Stimulated activated CD4-positive, alpha-beta T cell treated with anti-CD3 and anti-CD28 coated beads, Interleukin-2, amount 100 ng/mL, for 24 hours (primary cell): ENCODE measurements around the gene TMEM225B.
"Not testable (repeated sequence)": the region's sequence is repeated elsewhere in the genome, so short reads cannot be mapped to it uniquely, and the experiment has no call there.

Experiments used
- DNase-seq, 2 donors: peaks; one replicate each; pipeline ENCODE4 v3.0.0-alpha.2; 2020

The TMEM225B gene

DNA sequence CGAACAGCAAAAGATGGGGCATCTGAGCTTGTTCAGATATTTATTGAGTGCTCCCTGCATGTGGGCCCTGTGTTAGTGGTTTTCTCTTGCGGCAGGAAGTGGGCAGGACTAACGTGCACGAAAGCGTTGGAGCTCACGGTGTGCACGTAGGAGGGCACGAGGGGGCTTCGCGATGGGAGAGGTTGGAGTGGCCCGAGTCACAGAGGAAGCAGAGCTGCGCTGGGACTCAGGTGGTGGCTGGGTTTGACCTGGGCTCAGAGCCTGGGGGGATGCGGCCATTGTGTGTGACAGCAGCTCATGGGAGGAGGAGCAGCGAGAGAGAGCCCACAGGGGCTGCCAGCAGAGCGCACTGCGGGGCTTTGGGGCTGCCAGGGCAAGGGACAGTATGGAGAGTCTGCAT, 26.4 kb downstream of the TMEM225B start:
- peak; percentile 60 to 73 for DNase-seq

DNA sequence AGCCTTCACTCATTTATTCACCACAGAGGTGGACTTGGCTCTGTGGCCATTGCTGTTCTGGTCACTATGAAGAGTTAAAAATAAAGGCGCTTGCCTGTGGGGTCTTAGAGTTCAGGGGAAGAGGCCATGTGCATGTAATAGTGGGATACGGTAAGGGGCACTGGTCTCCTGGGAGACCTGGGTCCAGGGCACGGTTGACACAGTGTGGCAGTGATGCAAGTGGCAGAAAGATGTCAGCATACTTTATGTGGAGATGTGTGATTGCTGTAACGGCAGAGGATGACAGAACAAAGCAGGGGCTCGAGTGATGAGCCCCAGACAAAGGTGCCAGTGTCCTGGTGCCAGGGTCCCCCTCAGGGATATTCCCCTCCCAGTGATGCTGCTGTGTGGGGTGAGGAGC, 27.3 kb downstream of the TMEM225B start:
- DNase-seq, result no peak

DNA sequence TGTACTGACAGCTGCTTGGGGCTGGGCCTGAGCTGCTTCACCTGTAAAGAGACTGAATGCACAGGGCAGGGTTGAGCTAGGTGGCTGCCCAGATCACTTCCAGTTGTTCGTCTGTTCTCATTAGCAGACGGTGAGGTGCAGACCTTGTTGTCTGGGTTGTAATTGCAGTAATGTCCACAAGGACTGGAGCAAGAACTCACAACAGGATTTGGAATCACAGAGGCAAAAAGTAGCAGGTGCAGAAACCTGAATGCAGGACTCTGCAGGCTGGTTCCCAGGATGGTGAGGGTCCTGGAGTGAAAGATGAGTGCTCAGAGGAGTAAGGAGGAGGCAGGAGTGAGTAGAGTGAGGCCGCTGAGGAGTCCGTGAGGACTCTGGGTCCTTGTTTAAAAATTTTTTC, 27.9 kb downstream of the TMEM225B start:
- DNase-seq, result no peak

DNA sequence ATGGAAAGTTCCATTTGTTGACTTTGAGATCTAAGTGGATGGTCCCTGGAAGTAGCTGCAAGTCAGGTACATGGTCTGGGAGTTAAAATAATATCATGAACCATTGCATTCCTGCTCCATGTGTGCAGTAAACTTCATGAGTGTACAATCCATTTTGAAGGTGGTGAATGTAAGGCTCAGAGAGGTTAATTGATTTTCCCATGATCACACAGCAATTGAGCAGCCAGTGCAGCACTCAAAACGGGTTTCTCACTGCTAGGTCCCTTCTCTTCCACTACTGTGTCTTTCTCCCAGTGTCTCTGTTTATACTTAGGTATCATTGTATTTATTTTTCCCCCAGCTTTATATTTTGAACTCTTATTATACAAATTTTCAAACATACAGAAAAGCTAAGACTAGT, 28.6 kb downstream of the TMEM225B start:
- DNase-seq, result no peak

- DNase-seq, result no peak
Measured at GRCh38 chr7:99627513-99627912, 29.4 kb downstream of the TMEM225B start.

DNA sequence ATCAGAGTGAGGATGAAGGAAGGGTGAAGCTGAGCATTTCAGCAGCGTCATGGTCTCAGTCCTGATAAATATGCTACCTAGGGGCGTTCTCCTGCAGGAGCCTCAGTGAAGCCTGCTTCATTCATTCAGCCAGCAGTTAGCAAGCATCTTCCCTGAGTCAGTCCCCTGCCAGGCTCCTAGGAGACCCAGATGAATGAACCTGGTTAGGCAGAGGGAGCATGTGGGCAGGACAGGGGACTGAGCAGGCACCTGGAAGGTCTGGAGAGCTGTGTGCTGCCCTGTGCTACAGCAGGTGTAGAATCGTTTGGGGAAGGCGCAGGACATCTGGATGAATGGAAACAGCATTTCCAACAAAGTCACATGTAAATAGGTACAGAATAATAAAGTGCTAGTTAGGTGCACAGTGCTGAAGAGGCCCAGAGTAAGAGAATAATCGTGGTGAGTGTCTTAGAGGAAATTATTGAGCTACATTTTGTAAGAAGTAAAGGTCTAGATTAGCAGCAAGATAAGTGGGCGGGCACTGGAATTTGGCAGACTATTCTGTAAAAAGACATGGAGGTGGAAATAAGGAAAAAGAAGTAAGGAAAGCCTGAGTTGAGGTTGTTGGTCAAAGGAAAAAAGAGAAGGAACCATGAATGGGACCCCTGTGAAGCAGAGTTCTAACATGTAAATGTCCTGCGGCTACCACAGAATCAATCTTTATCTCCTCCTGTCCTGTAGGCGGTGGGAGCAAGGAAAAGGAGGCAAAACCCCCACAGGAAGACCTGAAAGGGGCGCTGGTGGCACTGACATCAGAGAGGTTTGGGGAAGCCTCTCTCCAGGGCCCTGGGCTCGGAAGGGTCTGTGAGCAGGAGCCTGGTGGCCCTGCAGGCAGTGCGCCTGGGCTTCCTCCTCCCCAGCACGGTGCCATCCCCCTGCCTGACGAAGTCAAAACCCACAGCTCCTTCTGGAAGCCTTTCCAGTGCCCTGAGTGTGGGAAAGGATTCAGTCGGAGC, 30.7 kb downstream of the TMEM225B start:
- no peak for DNase-seq

DNA sequence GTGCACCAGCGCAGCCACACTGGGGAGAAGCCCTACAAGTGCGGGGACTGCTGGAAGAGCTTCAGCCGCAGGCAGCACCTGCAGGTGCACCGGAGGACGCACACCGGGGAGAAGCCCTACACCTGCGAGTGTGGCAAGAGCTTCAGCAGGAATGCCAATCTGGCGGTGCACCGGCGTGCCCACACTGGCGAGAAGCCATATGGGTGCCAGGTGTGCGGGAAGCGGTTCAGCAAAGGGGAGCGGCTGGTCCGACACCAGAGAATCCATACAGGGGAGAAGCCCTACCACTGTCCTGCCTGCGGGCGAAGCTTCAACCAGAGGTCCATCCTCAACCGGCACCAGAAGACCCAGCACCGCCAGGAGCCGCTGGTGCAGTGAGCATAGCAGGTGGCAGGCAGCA, 31.6 kb downstream of the TMEM225B start:
- no peak for DNase-seq

DNA sequence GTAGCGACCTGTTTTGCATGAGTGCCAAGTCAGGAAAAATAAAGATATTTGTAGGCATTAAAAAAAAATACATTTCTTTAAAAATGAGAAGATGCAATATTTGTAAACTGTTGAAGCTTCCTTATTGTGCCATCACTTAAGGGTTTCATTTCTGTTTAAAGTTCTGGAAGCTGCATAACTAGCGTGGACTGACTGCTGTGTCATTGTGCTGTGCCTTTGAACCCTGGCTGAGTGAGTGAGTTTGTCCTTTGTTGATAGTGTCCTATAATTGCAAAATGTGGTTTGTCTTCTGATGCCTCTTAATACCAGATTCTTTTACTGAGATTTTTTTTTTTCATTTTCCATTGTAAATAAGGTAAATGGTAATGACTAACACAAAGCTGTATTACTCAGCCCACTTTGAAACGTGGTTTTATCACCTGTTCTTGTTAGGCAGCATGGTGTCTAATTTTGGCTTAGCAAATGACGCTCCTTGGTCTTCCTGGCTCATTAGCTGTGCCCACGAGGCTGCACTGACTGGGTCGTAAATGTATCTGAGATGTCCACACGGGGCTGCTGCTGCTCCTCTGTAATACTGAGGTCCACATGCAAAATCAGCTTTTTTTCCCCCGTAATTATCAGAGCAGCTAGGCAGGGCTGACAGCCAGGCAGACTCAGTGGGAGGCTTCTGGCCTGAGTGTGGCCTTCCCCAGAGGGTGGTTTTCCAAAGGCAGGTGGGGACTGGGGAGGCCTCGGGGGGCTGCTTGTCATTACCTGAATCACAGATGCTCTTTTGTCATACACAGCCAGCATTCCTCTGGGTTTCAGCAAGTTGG, 33.4 kb downstream of the TMEM225B start:
- DNase-seq, result peak; percentile 46 to 47

GRCh38 chr7:99637414-99637813, 39.3 kb downstream of the TMEM225B start:
- not testable (repeated sequence) for DNase-seq

GRCh38 chr7:99638731-99639130, 40.7 kb downstream of the TMEM225B start:
- DNase-seq, result no peak

DNA sequence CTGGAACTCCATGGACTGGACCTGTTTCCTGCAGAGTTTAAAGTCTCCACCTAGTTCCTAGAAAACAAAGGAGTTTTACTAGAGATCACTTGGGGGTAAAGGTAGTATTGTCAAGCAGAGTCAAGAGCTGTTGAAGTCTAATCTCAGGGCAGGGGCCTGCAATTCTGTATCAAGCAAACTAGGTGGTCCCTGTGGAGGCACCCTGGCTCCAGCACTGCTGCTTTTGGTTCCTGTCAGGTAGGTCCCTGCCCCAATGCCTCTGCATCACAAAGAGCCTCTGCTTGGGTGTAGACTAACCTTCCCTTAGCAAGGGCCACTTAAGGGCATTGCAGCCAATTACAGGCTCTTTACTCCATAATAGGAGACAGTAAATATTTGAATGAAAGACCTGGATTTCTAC, 41.2 kb downstream of the TMEM225B start:
- no peak for DNase-seq

DNA sequence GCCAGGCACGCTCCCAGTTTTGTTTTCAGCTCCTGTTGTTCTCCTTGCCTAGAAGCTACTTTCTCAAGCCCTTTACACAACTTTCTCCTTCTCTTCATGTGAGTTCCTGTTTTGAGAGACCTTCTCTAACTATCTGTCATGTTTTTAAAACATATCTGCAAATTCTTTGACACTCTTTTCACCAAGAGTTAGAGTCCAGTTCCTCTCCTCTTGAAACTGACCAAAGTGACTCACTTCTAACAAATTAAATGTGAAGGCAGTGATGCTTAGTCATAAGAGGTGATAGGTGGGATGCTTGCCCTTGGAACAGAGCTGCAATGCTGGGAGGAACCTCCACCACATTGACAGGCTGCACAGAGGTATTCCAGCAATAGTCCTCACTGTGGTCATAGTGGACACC, 44.0 kb downstream of the TMEM225B start:
- no peak for DNase-seq

GRCh38 chr7:99643464-99643863, 45.4 kb downstream of the TMEM225B start:
- no peak for DNase-seq

DNA sequence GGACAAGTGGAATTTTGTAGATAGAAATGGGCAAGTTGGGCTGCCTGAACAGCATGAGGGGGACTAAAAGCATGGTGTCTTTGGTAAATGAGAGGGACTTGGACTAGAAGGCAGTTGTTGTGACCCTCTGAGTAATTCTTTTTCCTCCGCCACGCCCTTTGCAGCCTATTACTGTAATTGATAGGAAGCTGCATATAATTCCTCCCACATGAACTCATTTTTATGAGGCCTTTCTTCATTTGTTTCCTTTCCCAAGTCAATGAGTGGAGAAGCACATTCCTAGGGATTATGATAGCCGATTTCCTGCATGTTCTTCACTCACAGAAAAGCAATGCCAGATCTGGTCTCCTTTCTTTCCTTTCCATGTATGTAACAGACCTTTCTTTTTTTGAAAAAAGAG, 46.4 kb downstream of the TMEM225B start:
- no peak for DNase-seq

DNA sequence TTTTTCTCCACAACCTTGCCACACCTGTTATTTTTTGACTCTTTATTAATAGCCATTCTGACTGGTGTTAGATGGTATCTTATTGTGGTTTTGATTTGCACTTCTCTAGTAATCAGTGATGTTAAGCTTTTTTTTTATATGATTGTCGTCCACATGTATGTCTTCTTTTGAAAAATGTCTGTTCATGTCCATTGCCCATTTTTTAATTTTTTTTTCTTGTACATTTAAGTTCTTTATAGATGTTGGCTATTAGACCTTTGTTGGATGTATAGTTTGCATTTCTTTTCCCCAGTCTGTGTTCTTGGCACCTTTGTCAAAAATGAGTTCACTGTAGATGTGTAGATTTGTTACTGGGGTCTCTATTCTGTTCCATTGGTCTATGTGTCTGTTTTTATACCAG, 47.5 kb downstream of the TMEM225B start:
- DNase-seq, result no peak

GRCh38 chr7:99648843-99649242, 50.8 kb downstream of the TMEM225B start:
- no peak for DNase-seq

- no peak for DNase-seq
Measured at GRCh38 chr7:99651290-99651689, 53.2 kb downstream of the TMEM225B start.

DNA sequence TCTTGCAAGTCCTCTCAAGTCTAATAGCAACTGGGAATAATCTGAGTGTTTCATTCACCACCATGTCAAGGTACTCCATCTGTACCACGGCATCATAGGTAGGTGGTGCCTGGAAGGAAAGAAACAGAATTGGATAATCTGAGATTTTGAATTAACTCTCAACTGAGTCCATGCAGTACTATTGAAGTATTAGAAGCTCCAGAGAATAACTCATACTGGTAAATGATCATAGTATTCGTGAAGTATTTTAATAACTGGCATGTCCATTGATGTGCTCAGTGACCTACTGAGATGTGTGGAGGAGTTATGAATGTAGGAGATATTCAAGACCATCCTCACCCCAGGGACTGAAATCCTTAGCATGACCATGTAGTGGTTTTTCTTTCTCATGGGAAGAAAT, 54.6 kb downstream of the TMEM225B start:
- no peak for DNase-seq

- not testable (repeated sequence) for DNase-seq
Measured at GRCh38 chr7:99653269-99653668, 55.2 kb downstream of the TMEM225B start.

DNA sequence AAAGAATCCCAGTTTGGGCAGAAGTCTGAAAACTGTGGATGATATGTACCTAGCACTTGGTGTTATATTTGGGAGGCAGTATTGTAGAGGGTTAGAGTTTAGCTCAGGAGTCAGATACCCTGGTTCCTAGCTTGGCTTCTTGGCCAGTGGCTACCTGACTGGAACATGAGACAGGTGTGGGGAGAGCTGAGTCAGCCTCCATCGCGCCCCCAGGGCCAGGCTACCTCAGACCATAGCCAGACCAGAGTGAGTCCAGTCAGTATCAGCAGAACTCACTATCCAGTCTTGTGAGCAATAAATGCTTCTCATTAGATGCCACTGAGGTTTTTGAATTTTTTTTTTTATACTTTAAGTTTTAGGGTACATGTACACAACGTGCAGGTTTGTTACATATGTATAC, 55.7 kb downstream of the TMEM225B start:
- DNase-seq, result no peak

GRCh38 chr7:99654626-99655025, 56.6 kb downstream of the TMEM225B start:
- DNase-seq, result not testable (repeated sequence)

DNA sequence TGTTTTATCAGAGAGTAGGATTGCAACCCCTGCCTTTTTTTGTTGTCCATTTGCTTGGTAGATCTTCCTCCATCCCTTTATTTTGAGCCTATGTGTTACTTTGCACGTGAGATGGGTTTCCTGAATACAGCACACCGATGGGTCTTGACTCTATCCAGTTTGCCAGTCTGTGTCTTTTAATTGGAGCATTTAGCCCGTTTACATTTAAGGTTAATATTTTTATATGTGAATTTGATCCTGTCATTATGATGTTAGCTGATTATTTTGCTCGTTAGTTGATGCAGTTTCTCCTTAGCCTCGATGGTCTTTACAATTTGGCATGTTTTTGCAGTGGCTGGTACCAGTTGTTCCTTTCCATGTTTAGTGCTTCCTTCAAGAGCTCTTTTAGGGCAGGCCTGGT, 59.8 kb downstream of the TMEM225B start:
- not testable (repeated sequence) for DNase-seq
